ENCODE results near the gene TKTL1.
"Not testable (repeated sequence)": the region's sequence is repeated elsewhere in the genome, so short reads cannot be mapped to it uniquely, and the experiment has no call there.

Gene TKTL1, protein sequence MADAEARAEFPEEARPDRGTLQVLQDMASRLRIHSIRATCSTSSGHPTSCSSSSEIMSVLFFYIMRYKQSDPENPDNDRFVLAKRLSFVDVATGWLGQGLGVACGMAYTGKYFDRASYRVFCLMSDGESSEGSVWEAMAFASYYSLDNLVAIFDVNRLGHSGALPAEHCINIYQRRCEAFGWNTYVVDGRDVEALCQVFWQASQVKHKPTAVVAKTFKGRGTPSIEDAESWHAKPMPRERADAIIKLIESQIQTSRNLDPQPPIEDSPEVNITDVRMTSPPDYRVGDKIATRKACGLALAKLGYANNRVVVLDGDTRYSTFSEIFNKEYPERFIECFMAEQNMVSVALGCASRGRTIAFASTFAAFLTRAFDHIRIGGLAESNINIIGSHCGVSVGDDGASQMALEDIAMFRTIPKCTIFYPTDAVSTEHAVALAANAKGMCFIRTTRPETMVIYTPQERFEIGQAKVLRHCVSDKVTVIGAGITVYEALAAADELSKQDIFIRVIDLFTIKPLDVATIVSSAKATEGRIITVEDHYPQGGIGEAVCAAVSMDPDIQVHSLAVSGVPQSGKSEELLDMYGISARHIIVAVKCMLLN

DNA sequence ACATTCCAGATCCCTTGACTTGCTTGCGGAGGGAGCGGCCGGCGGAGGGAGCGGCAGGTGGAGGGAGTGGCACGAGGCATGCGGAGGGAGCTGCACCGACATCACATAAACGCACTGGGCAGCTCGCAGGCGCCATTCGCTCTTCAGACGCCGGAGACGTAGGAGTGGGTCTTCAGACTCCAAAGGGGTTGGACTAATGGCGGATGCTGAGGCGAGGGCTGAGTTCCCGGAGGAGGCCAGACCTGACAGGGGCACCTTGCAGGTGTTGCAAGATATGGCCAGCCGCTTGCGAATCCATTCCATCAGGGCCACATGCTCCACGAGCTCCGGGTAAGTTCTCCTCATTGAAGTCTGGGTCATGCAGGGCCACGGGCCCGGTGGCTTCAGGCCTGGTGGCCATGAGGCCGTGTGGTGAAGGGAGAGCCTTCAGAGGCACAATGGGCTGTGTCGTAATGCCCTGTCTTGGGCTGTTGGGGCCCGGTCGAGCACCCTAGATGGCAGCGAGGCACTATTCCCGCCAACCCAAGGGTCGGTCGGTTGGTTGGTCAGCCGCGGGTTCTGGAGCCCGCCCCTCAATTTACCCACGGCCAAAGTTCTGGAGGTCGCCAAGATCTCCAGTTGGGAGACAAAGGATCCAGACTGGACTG, at the start of gene TKTL1:
Gene TKTL1, plus strand, starts transcription at position 132 of the 647 bp plus-strand sequence. Its CDS starts 65 bp downstream, at position 197.
- DNase-seq (ENCODE audit: low read depth in 2 of 2, low spot score in 1 of 2), result no peak

DNA sequence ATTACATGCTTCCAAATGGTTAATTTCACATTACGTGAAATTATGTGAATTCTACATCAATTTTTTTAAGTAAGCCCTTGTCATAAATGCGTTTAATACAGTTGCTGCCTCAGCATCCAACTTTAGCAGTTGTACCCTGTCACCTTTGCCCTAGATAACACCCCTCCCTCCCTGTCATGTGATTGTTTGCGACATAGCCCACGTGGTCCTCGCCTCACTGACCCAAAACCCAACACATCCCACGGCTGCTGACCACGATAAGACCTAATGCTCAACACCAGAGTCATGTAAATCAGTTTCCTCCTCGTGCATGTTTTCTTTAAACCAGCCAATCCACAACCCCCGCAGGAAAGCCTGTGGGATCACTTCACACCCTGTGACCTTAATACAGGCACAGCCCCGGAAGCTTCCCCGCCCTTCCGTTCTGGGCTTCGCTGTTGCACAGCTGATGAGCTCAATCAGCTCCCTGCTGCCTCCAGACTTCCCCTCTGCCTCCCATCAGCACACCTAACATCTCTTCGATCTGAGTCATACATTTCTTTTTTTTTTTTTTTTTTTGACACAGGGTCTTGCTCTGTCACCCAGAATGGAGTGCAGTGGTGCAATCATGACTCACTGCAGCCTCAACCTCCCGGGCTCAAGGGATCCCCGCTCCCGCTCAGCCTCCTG, 48.1 kb upstream of the TKTL1 start:
- DNase-seq (ENCODE audit: low read depth in 2 of 2, low spot score in 1 of 2), result not testable (repeated sequence)

DNA sequence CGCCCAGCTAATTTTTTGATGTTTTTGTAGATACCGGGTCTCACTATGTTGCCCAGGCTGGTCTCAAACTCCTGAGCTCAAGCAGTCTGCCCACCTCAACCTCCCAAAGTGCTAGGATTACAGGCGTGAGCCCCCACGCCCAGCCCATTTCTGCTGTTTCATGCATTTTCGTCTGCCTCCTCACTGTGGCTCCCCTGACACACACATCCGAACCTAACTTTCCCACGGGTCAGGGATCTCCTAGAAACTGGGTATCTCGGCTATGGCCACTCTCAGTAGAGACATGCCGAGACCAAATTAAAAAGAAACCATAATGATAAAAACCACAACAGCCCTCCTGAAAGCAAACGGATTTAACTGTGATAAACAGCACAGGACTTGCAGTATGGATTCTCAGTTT, 47.5 kb upstream of the TKTL1 start:
- not testable (repeated sequence) for DNase-seq (ENCODE audit: low read depth in 2 of 2, low spot score in 1 of 2)

DNA sequence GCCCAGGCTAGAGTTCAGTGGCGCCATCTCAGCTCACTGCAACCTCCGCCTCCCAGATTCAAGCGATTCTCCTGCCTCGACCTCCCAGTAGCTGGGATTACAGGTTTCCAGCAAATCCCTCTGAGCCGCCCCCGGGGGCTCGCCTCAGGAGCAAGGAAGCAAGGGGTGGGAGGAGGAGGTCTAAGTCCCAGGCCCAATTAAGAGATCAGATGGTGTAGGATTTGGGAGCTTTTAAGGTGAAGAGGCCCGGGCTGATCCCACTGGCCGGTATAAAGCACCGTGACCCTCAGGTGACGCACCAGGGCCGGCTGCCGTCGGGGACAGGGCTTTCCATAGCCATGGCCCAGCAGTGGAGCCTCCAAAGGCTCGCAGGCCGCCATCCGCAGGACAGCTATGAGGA, 38.3 kb upstream of the TKTL1 start, which contains the start of gene OPN1MW3:
Gene OPN1MW3, plus strand, starts transcription at position 301 of the 400 bp plus-strand sequence. Its CDS starts 38 bp downstream, at position 339.
- DNase-seq (ENCODE audit: low read depth in 2 of 2, low spot score in 1 of 2), result not testable (repeated sequence)

DNA sequence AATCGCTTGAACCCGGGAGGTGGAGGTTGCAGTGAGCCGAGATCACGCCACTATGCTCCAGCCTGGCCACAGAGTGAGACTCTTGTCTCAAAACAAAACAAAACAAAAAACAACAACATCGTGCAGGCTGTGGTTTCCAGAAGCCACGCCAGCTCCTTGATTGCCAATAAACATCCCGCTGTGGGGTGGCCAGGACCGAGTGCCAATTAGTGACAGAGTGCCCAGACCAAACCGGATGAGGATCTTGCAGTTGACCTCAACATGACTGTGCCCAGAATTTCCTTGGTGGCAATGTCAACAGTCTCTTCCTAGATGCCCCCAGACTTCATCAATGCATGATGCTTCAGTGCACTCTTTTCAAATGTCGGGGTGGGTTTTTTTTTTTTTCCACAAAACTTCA, 36.9 kb upstream of the TKTL1 start:
- DNase-seq (ENCODE audit: low read depth in 2 of 2, low spot score in 1 of 2), result not testable (repeated sequence)

DNA sequence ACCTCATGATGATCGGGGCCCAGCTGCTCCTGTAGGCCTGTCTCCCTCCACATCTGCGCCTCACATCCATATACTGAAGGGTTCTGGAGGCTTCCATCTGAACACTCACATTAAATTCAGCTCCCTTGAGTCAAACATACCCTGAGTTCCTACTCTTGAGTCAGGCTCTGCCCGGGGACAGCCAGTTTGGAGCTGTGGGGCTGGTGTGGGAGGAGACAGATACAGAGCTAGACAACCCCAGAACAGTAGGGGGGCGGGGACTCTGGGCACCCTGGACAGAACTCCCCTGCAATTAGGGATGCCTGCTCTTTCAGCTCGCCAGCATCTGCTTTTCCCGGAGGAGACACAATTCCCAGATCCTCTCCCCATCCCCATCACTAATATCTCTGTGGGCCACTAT, 32.5 kb upstream of the TKTL1 start:
- DNase-seq (ENCODE audit: low read depth in 2 of 2, low spot score in 1 of 2), result not testable (repeated sequence)

DNA sequence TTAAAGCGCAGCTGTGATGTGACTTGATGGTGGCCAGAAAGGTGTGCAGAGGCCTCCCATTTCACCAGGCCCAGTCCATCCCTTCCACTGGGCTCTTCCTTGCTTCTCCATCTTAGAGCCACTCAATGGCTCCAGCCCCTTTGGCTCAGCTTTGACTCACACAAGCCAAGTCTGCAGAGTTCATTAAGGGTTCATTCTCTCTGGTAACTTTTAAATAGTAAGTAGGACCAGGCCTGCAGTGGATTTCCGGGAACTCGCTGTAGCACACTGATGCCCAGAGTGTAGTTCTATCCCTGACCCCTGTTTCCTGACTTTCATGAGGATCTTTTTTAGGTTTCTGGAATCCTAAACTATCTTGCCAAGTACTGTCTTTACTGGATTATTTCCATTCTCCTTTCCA, 26.4 kb upstream of the TKTL1 start:
- DNase-seq (ENCODE audit: low read depth in 2 of 2, low spot score in 1 of 2), result not testable (repeated sequence)

DNA sequence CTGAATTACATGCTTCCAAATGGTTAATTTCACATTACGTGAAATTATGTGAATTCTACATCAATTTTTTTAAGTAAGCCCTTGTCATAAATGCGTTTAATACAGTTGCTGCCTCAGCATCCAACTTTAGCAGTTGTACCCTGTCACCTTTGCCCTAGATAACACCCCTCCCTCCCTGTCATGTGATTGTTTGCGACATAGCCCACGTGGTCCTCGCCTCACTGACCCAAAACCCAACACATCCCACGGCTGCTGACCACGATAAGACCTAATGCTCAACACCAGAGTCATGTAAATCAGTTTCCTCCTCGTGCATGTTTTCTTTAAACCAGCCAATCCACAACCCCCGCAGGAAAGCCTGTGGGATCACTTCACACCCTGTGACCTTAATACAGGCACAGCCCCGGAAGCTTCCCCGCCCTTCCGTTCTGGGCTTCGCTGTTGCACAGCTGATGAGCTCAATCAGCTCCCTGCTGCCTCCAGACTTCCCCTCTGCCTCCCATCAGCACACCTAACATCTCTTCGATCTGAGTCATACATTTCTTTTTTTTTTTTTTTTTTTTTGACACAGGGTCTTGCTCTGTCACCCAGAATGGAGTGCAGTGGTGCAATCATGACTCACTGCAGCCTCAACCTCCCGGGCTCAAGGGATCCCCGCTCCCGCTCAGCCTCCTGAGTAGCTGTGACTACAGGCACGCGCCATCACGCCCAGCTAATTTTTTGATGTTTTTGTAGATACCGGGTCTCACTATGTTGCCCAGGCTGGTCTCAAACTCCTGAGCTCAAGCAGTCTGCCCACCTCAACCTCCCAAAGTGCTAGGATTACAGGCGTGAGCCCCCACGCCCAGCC, 10.9 kb upstream of the TKTL1 start:
- not testable (repeated sequence) for DNase-seq (ENCODE audit: low read depth in 2 of 2, low spot score in 1 of 2)

DNA sequence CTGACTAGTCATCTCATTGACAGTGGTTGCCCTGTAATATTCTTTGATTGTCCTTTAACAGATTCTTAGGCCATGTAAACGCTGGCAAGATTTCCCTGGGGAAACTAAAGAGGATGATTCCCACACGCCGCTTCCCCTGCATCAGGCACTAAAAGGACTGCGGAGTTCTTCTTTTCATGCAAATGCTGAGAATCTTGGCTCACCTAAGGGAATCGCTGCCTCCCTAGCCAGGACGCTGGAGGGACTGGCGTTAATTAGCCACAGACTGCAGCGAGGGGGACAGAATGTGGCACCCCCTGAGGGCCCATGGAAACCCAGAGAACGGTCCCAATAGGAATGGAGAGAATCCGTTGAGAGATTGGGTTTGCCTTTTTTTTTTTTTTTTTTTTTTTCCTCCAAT, 9.2 kb upstream of the TKTL1 start:
- DNase-seq (ENCODE audit: low read depth in 2 of 2, low spot score in 1 of 2), result not testable (repeated sequence)

DNA sequence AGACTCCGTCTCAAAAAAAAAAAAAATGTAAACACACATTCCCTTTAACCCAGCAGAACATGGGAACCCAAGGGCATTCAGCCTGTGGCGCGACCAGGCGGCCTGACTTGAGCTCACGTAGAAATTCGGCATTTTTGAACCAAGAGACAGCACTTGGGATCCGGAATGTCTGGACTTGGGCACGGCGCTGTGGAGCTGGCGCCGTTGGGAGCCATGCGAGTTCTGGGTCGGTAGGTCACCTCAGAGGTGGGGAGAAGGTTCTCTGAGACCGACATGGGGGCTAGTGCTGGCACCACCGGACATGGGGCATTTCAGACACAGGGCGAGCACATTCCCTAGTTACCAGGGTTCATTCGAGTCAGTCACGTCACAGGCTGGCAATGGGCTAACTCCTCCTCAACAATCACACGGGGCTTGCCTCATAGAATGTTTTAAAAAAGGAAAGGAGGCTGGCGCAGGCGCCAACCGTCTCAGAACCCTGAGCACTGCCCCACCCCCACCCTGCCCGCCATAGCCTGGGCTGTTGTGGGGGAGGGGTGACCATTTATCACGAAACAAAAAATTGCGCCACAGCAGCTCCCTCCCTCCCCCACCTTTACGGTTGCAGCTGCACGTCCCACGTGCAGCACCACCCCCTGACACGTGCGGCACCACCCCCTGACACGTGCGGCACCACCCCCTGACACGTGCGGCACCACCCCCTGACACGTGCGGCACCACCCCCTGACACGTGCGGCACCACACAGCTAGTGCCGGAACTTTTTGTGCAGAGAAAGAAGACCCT, 612 bp upstream of the TKTL1 start, which contains the start of gene TEX28:
Gene TEX28, minus strand, starts transcription at position 334 of the 784 bp plus-strand sequence. CDS start 3,007 bp downstream, outside the sequence.
- DNase-seq (ENCODE audit: low read depth in 2 of 2, low spot score in 1 of 2), result no peak

DNA sequence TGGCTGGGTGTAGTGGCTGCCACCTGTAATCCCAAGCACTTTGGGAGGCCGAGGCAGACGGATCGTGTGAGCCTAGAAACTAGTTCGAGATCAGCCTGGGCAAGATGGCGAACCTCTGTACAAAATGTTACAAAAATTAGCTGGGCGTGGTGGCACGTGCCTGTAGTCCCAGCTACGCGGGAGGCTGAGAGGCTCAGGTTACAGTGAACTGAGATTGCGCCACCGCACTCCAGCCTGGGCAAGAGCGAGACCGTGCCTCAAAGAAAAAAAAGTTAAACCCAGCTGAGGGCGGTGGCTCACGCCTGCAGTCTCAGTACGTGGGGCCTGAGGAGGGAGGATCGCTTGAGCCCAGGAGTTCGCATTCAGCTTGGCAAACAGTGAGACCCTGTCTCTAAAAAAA, 1.1 kb downstream of the TKTL1 start:
- DNase-seq (ENCODE audit: low read depth in 2 of 2, low spot score in 1 of 2), result no peak

DNA sequence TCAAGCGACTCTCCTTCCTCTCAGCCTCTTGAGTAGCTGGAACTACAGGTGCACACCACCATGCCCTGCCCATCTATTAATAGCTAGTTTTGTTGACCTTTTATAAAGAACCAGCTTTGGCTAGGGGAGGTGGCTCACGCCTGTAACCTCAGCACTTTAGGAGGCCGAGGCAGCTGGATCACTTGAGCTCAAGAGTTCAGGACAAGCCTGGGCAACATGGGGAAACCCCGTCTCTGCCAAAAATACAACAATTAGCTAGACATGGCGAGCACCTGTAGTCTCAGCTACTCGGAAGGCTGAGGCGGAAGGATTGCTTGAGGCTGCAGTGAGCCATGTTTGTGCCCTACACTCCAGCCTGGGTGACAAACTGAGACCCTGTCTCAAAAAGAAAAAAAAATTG, 2.7 kb downstream of the TKTL1 start:
- no peak for DNase-seq (ENCODE audit: low read depth in 2 of 2, low spot score in 1 of 2)

DNA sequence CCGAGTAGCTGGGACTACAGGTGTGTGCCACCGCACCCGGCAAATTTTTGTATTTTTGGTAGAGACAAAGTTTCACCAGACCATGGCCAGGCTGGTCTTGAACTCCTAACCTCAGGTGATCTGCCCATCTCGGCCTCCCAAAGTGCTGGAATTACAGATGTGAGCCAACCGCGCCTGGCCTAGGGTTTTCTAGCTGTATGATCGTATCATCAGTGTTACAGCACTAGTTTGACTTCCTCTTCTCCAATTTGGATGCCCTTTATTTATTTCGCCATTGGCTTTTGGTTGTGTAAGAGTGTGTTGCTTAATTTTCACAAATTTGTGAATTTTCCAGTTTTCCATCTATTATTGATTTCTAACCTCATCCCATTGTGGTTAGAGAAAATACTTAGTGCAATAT, 5.2 kb downstream of the TKTL1 start:
- DNase-seq (ENCODE audit: low read depth in 2 of 2, low spot score in 1 of 2), result no peak

DNA sequence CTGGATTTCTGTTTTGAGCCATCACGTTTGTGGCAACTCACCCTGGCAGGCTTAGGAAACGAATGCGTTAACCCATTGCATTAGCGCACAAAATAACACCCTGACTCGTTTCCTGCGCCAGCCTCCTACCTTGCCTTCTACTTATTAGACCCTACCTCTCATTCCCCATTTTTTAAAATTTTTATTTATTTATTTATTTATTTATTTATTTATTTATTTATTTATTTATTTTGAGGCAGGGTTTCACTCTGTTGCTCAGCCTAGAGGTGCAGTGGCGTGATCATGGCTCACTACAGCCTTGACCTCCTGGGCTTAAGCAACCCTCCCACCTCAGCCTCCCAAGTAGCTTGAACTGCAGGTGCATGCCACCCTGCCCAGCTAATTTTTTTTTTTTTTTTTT, 7.4 kb downstream of the TKTL1 start:
- not testable (repeated sequence) for DNase-seq (ENCODE audit: low read depth in 2 of 2, low spot score in 1 of 2)

DNA sequence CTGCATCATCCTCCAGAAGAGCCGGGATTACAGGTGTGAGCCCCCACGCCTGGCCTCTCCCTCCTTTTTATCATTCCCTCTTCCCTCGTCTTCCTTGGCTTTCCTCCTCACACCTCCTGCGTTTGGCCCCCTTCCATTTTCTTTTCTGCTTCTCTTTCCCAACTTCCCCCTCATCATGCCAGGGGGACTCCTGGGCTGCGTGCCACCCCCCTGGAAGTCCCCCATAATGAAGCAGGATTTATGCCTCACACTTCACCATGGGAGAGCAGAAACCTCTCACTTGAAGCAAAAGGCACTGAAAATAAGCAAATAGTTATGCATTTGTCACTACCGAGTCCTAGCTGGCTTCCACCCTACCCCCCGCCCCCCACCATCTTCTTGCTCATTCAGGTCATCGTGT, 7.9 kb downstream of the TKTL1 start:
- no peak for DNase-seq (ENCODE audit: low read depth in 2 of 2, low spot score in 1 of 2)

DNA sequence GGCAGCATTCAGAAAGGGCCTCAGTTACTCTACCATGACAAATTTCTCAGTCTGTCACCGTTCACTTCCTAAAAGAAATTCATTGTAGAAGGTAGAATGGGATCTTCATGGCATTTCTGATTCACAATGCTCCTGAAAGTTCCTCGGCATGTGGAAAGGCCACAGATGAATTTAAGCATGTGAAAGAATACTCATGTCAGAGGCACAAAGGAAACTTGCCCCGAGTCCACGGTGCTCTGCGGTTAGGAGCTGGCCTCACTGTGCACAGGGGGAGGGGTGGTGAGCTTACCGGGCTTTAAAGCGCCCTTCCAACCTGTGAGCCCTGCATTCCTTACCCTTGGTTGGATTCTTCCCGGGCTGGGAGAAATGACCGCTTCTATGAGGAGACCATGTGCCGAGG, 9.3 kb downstream of the TKTL1 start:
- DNase-seq (ENCODE audit: low read depth in 2 of 2, low spot score in 1 of 2), result no peak

DNA sequence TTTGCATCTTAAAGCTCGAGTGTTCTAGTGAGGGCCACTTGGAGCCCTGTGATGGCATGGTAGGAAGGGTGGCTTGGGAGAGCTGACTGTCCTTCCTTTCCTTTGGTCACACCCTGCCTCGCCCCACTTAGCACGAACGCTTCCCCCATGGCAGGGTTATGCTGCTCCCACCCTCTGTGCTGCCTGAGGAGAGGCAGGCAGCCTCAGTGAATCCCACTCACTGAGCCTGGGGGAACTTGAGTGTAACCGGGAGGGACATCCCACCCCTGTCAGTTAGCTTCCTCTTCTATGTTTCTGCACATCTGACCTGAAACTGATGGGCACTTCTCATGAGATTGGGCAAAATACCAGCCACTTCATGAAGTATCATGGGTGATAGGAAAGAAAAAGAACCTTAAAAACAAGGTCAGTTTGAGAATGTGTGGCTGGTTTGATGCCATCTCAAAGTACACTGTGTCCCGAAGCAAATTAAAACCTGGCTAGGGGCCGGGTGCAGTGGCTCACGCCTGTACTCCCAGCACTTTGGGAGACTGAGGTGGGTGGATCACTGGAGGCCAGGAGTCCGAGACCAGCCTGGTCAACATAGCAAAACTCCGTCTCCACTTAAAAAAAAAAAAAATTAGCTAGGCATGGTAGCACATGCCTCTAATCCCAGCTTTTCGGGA, 10.1 kb downstream of the TKTL1 start:
- DNase-seq (ENCODE audit: low read depth in 2 of 2, low spot score in 1 of 2), result no peak

DNA sequence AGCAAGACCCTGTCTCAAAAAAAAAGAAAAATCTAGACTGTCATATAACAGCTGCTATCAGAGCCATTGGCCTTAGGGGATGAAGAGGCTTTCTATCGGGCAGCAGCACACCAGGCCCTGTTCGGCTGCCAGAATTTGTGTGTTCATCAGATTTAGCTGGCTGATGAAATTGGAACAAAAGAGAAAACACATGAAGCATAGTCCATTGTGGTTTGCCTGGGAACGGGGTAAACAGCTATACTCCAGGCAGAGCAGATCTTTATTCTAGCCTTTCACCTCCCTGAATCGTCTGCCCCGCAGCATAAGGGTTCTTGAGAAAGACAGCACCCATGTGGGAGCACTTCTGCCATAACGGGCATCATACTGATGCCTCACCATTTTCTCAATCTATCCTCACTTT, 11.6 kb downstream of the TKTL1 start:
- DNase-seq (ENCODE audit: low read depth in 2 of 2, low spot score in 1 of 2), result no peak

Measured in stimulated activated CD8-positive, alpha-beta memory T cell treated with anti-CD3 and anti-CD28 coated beads, Interleukin-4, amount 100 ng/mL, for 4 hours (primary cell).